Panc1 (cell line): ENCODE results near the gene UBFD1. TPM values are rescaled to one million over a fixed set of nuclear protein-coding genes. Genes with fewer than 3 reads are reported as not detected.

Source experiments
- ATAC-seq: fragments of 200-7000 bp; cut with Tn5 transposase; 2 replicates; pipeline ENCODE4 v1.9.1; 2020; ENCODE audit warnings: mild to moderate bottlenecking, moderate library complexity
- BruUV-seq: library from RNA; stranded (reverse); fragments of 400-500 nt; replicated peaks from 2 replicates; lab custom pipeline; 2021; lab: Mats Ljungman, UMichigan
- CTCF ChIA-PET: fragments of 300-600 bp; sonication (Branson Sonifier 250); formaldehyde crosslinking; loops from one replicate; lab custom pipeline; 2022; ENCODE audit warnings: antibody characterized with exemption; lab: Charles Lee
- POLR2A ChIA-PET: fragments of 300-600 bp; sonication (Branson Sonifier 250); formaldehyde crosslinking; loops from one replicate; lab custom pipeline; 2022; ENCODE audit warnings: antibody characterized with exemption; lab: Charles Lee
- DNase-seq: peaks from one replicate; pipeline ENCODE4 v3.0.0-alpha.2; 2010; ENCODE audit warnings: low read depth, low spot score
- H3K27ac ChIP-seq: 2 replicates; pipeline ENCODE4 v1.5.1; 2011; ENCODE audit warnings: mild to moderate bottlenecking, low read length, inconsistent platforms
- H3K27me3 ChIP-seq: fragments of 200-500 bp; sonication (Bioruptor generic); 2 replicates; pipeline ENCODE4 v1.6.0; 2014; ENCODE audit warnings: low read length, inconsistent platforms; ENCODE audit not compliant: control insufficient read depth, insufficient read depth
- H3K36me3 ChIP-seq: fragments of 200-500 bp; sonication (Bioruptor generic); 2 replicates; pipeline ENCODE4 v1.5.1; 2014; ENCODE audit warnings: inconsistent platforms, mild to moderate bottlenecking, low read length, moderate library complexity; ENCODE audit not compliant: control insufficient read depth, insufficient read depth
- H3K4me1 ChIP-seq: 2 replicates; pipeline ENCODE4 v1.5.1; 2011; ENCODE audit warnings: inconsistent platforms, mild to moderate bottlenecking, low read length, moderate library complexity; ENCODE audit not compliant: control insufficient read depth, insufficient read depth
- H3K4me3 ChIP-seq, 2 experiments: 2 replicates each; pipeline ENCODE4 v1.5.1; 2011 to 2012; ENCODE audit warnings: low read depth in 2 of 2, low read length in 2 of 2, mild to moderate bottlenecking in 2 of 2, inconsistent platforms in 1 of 2, moderate library complexity in 1 of 2
- H3K9me3 ChIP-seq: fragments of 200-500 bp; sonication (Bioruptor generic); 2 replicates; pipeline ENCODE4 v1.5.1; 2014; ENCODE audit warnings: low read depth, mild to moderate bottlenecking, inconsistent platforms, low read length, moderate library complexity; ENCODE audit not compliant: control insufficient read depth, insufficient read depth
- CTCF ChIP-seq: fragments of 450-650 bp; IDR thresholded peaks from 2 replicates; pipeline ENCODE4 v1.5.1; 2017; ENCODE audit warnings: mild to moderate bottlenecking
- POLR2AphosphoS5 ChIP-seq: IDR thresholded peaks from 2 replicates; pipeline ENCODE4 v1.6.1; 2012; ENCODE audit warnings: mild to moderate bottlenecking, low read depth, low read length, moderate library complexity
- SIN3A ChIP-seq: IDR thresholded peaks from 2 replicates; pipeline ENCODE4 v1.6.1; 2012; ENCODE audit warnings: low read depth, mild to moderate bottlenecking, low read length, moderate library complexity, borderline replicate concordance; ENCODE audit not compliant: insufficient read depth
- TCF7L2 ChIP-seq: IDR thresholded peaks from 2 replicates; pipeline ENCODE4 v1.6.1; 2011; ENCODE audit warnings: mild to moderate bottlenecking, low read depth, low read length, inconsistent platforms
- in situ Hi-C: cut with HindIII; loops from 2 replicates; pipeline ENCODE4 v1.10.0; 2016; ENCODE audit warnings: low sequenced_read_pairs, low pct_unique_long_range_greater_than_20kb
- intact Hi-C: fragments of 100-400 bp; cut with micrococcal nuclease; formaldehyde crosslinking; loops from one replicate; pipeline ENCODE4 v1.10.0; 2022; ENCODE audit not compliant: unreplicated experiment
- total RNA-seq: library from RNA; stranded (reverse); gene quantifications from one replicate; pipeline ENCODE4 v1.2.1, GENCODE V29; 2021; ENCODE audit not compliant: unreplicated experiment
- TF ChIP-seq, protein P1 (sequence below), 2 experiments: IDR thresholded peaks; 2 replicates each; pipeline ENCODE4 v1.6.1; 2011 to 2012; ENCODE audit warnings: low read depth in 2 of 2, control low read depth in 1 of 2, low read length in 1 of 2, mild to moderate bottlenecking in 1 of 2, moderate library complexity in 1 of 2; ENCODE audit not compliant: insufficient read depth in 1 of 2

Gene UBFD1
- total RNA-seq, 1 experiment from 2014 or later: 102 TPM

DNA sequence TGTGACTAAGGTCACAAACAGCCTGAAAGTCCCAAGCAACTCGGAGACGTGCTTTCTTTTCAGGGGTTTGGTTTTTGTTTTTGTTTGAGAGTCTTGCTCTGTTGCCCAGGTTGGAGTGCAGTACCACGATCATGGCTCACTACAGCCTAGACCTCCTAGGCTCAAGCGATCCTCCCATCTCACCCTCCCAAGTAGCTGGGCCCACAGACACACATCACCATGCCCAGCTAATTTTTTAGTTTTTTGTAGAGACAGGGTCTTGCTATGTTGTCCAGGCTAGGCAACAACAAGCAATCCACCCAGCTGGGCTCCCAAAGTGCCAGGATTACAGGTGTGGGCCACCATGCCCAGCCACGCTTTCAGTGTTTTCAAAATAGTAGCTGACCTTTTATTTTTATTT, 27.5 kb upstream of the UBFD1 start:
- CTCF ChIA-PET: no interaction called here
- no peak for ATAC-seq
- no peak overlapping the region for H3K4me3 ChIP-seq
- DNase-seq: no peak
- intact Hi-C loops (no loop called here), in situ Hi-C loops (no loop called here)
- no peaks in the 10 kb centered on the region for H3K9me3 ChIP-seq
- peaks cover 17% of the 10 kb centered on the region for H3K36me3 ChIP-seq
- no peak for TF ChIP-seq TCF7L2
- POLR2A ChIA-PET: no interaction called here
- no TSS peak for BruUV-seq
- no peak overlapping the region for H3K27ac ChIP-seq
- no peaks in the 10 kb centered on the region for H3K27me3 ChIP-seq
- no peaks in the 10 kb centered on the region for H3K4me1 ChIP-seq

GRCh38 chr16:23532448-23532847, 25.1 kb upstream of the UBFD1 start:
- Histone ChIP-seq H3K4me1 (no peaks in the 10 kb centered on the region), H3K36me3 (peaks cover 17% of the 10 kb centered on the region), H3K27me3 (no peaks in the 10 kb centered on the region), H3K9me3 (no peaks in the 10 kb centered on the region), H3K27ac (no peak overlapping the region), H3K4me3 (no peak overlapping the region)
- ChIA-PET CTCF (no interaction called here), POLR2A (no interaction called here)
- DNase-seq (no peak), ATAC-seq (no peak)
- no peak for TF ChIP-seq TCF7L2
- TF ChIP-seq CTCF: no peak
- in situ Hi-C loops: no loop called here
- intact Hi-C loops: no loop called here
- no TSS peak for BruUV-seq

DNA sequence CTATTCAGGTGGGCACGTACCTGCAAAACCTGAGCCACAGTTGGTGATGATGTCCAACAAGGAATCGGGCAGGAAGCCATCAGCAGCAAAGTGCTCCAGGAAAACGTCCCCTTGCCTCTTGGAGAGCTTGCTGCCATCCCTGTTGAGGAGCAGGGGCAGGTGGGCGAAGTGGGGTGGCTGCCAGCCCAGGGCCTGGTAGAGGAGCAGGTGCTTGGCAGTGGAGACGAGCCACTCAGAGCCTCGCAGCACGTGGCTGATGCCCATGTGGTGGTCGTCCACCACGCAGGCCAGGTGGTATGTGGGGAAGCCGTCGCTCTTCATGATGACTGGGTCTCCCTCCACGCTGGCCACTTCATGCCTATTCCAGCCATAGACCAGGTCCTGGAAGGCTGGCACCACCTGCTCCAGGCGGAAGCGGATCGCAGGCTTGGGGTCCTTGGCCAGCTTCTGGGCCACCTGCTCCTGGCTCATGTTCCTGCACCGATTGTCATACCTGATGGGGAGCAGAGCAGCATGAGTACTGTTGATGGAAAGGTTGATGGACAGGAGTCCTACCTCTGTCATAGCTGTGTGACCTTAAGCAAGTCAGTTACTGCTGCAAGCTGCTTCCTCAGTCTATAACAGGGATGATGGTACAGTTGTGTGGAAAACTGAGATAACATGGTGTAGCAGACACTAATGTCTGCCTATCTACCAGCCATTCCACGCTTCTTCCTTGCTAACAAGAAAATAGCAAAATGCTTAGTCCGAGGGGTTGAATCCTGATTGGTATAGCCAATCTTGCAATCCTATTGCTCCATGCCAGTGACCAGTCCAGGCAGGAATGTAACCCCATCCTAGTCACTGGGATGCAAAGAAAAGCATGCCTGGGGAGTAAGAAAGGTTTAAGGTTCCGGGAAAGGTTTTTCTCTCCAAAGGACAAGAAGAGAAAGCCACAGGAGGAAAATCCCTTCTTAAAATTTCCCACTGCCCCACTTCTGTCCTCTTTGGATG, 22.4 kb upstream of the UBFD1 start:
- DNase-seq: no peak
- no peak for ATAC-seq
- no peaks in the 10 kb centered on the region for H3K4me1 ChIP-seq
- H3K27me3 ChIP-seq: no peaks in the 10 kb centered on the region
- POLR2A ChIA-PET: no interaction called here
- H3K9me3 ChIP-seq: no peaks in the 10 kb centered on the region
- no TSS peak for BruUV-seq
- intact Hi-C loops (no loop called here), in situ Hi-C loops (no loop called here)
- H3K4me3 ChIP-seq: no peak overlapping the region
- peaks cover 17% of the 10 kb centered on the region for H3K36me3 ChIP-seq
- H3K27ac ChIP-seq: no peak overlapping the region
- TF ChIP-seq POLR2AphosphoS5: no peak
- TF ChIP-seq SIN3A: no peak
- TF ChIP-seq, protein P1, sequence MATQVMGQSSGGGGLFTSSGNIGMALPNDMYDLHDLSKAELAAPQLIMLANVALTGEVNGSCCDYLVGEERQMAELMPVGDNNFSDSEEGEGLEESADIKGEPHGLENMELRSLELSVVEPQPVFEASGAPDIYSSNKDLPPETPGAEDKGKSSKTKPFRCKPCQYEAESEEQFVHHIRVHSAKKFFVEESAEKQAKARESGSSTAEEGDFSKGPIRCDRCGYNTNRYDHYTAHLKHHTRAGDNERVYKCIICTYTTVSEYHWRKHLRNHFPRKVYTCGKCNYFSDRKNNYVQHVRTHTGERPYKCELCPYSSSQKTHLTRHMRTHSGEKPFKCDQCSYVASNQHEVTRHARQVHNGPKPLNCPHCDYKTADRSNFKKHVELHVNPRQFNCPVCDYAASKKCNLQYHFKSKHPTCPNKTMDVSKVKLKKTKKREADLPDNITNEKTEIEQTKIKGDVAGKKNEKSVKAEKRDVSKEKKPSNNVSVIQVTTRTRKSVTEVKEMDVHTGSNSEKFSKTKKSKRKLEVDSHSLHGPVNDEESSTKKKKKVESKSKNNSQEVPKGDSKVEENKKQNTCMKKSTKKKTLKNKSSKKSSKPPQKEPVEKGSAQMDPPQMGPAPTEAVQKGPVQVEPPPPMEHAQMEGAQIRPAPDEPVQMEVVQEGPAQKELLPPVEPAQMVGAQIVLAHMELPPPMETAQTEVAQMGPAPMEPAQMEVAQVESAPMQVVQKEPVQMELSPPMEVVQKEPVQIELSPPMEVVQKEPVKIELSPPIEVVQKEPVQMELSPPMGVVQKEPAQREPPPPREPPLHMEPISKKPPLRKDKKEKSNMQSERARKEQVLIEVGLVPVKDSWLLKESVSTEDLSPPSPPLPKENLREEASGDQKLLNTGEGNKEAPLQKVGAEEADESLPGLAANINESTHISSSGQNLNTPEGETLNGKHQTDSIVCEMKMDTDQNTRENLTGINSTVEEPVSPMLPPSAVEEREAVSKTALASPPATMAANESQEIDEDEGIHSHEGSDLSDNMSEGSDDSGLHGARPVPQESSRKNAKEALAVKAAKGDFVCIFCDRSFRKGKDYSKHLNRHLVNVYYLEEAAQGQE (IDR thresholded peaks at IDR 0.05; ENCODE audit: insufficient read depth in 1 of 2, low read depth in 2 of 2, low read length in 1 of 2): no peak
- no peak for TF ChIP-seq TCF7L2
- no peak for TF ChIP-seq CTCF
- CTCF ChIA-PET: no interaction called here
